ENCODE measurements around the gene DLL4.

The DLL4 gene

GRCh38 chr15:40906991-40907802 is 21.9 kb upstream of the DLL4 start:
- H3K9me3 ChIP-seq (ENCODE audit: control insufficient read depth, low read length) = no peaks in the 10 kb centered on the region
- no peak overlapping the region for H3K27ac ChIP-seq (ENCODE audit: insufficient read depth, low read depth, low read length, poor library complexity, severe bottlenecking)
- 66 to 74% methylated on average over 20 to 22 of the region's 22 CpGs for WGBS, 2 experiments
- peak overlapping the region; percentile 22 for H3K4me3 ChIP-seq (ENCODE audit: insufficient read depth, low read depth, low read length)
- H3K27me3 ChIP-seq (ENCODE audit: control insufficient read depth, insufficient read depth, low read length, poor library complexity, severe bottlenecking) = no peaks in the 10 kb centered on the region
- H3K4me1 ChIP-seq (ENCODE audit: control insufficient read depth, insufficient read depth, low read length) = peaks cover 16% of the 10 kb centered on the region
- H3K36me3 ChIP-seq (ENCODE audit: control insufficient read depth, insufficient read depth, low read length) = no peaks in the 10 kb centered on the region

GRCh38 chr15:40908095-40908494 is 21.0 kb upstream of the DLL4 start:
- WGBS, 2 experiments = 96 to 97% methylated on average over 7 of the region's 7 CpGs
- no peak overlapping the region for H3K4me3 ChIP-seq (ENCODE audit: insufficient read depth, low read depth, low read length)
- no peak overlapping the region for H3K27ac ChIP-seq (ENCODE audit: insufficient read depth, low read depth, low read length, poor library complexity, severe bottlenecking)
- H3K9me3 ChIP-seq (ENCODE audit: control insufficient read depth, low read length) = no peaks in the 10 kb centered on the region
- peaks cover 16% of the 10 kb centered on the region for H3K4me1 ChIP-seq (ENCODE audit: control insufficient read depth, insufficient read depth, low read length)
- no peaks in the 10 kb centered on the region for H3K27me3 ChIP-seq (ENCODE audit: control insufficient read depth, insufficient read depth, low read length, poor library complexity, severe bottlenecking)
- H3K36me3 ChIP-seq (ENCODE audit: control insufficient read depth, insufficient read depth, low read length) = no peaks in the 10 kb centered on the region

GRCh38 chr15:40909662-40910630 is 19.2 kb upstream of the DLL4 start:
- no peak overlapping the region for H3K27ac ChIP-seq (ENCODE audit: insufficient read depth, low read depth, low read length, poor library complexity, severe bottlenecking)
- no peaks in the 10 kb centered on the region for H3K36me3 ChIP-seq (ENCODE audit: control insufficient read depth, insufficient read depth, low read length)
- no peak overlapping the region for H3K4me3 ChIP-seq (ENCODE audit: insufficient read depth, low read depth, low read length)
- H3K4me1 ChIP-seq (ENCODE audit: control insufficient read depth, insufficient read depth, low read length) = peaks cover 16% of the 10 kb centered on the region
- H3K9me3 ChIP-seq (ENCODE audit: control insufficient read depth, low read length) = no peaks in the 10 kb centered on the region
- WGBS, 2 experiments = 77 to 80% methylated on average over 17 of the region's 17 CpGs
- no peaks in the 10 kb centered on the region for H3K27me3 ChIP-seq (ENCODE audit: control insufficient read depth, insufficient read depth, low read length, poor library complexity, severe bottlenecking)

- H3K4me3 ChIP-seq (ENCODE audit: insufficient read depth, low read depth, low read length) = no peak overlapping the region
- H3K4me1 ChIP-seq (ENCODE audit: control insufficient read depth, insufficient read depth, low read length) = peaks cover 21% of the 10 kb centered on the region
- no peaks in the 10 kb centered on the region for H3K27me3 ChIP-seq (ENCODE audit: control insufficient read depth, insufficient read depth, low read length, poor library complexity, severe bottlenecking)
- WGBS, 2 experiments = 39 to 46% methylated on average over 7 of the region's 7 CpGs
- no peaks in the 10 kb centered on the region for H3K36me3 ChIP-seq (ENCODE audit: control insufficient read depth, insufficient read depth, low read length)
- no peak overlapping the region for H3K27ac ChIP-seq (ENCODE audit: insufficient read depth, low read depth, low read length, poor library complexity, severe bottlenecking)
- no peaks in the 10 kb centered on the region for H3K9me3 ChIP-seq (ENCODE audit: control insufficient read depth, low read length)
Observed at GRCh38 chr15:40911141-40911540, 18.0 kb upstream of the DLL4 start.

GRCh38 chr15:40911693-40912092 is 17.4 kb upstream of the DLL4 start:
- Histone ChIP-seq H3K4me1 (ENCODE audit: control insufficient read depth, insufficient read depth, low read length) (peaks cover 17% of the 10 kb centered on the region), H3K9me3 (ENCODE audit: control insufficient read depth, low read length) (no peaks in the 10 kb centered on the region), H3K4me3 (ENCODE audit: insufficient read depth, low read depth, low read length) (no peak overlapping the region), H3K36me3 (ENCODE audit: control insufficient read depth, insufficient read depth, low read length) (no peaks in the 10 kb centered on the region), H3K27me3 (ENCODE audit: control insufficient read depth, insufficient read depth, low read length, poor library complexity, severe bottlenecking) (peaks cover 3% of the 10 kb centered on the region), H3K27ac (ENCODE audit: insufficient read depth, low read depth, low read length, poor library complexity, severe bottlenecking) (no peak overlapping the region)
- WGBS, 2 experiments = 90 to 93% methylated on average over 2 of the region's 2 CpGs

- Histone ChIP-seq H3K4me3 (ENCODE audit: insufficient read depth, low read depth, low read length) (no peak overlapping the region), H3K36me3 (ENCODE audit: control insufficient read depth, insufficient read depth, low read length) (no peaks in the 10 kb centered on the region)
Observed at GRCh38 chr15:40912478-40912877, 16.7 kb upstream of the DLL4 start.

GRCh38 chr15:40914013-40914412 is 15.1 kb upstream of the DLL4 start:
- Histone ChIP-seq H3K9me3 (ENCODE audit: control insufficient read depth, low read length) (no peaks in the 10 kb centered on the region), H3K27ac (ENCODE audit: insufficient read depth, low read depth, low read length, poor library complexity, severe bottlenecking) (no peak overlapping the region), H3K4me1 (ENCODE audit: control insufficient read depth, insufficient read depth, low read length) (peaks cover 14% of the 10 kb centered on the region), H3K36me3 (ENCODE audit: control insufficient read depth, insufficient read depth, low read length) (no peaks in the 10 kb centered on the region), H3K27me3 (ENCODE audit: control insufficient read depth, insufficient read depth, low read length, poor library complexity, severe bottlenecking) (peaks cover 18% of the 10 kb centered on the region), H3K4me3 (ENCODE audit: insufficient read depth, low read depth, low read length) (no peak overlapping the region)
- 92 to 95% methylated on average over 12 of the region's 12 CpGs for WGBS, 2 experiments

More at GRCh38 chr15:40912478-40912877, 16.7 kb upstream of the DLL4 start:
- Histone ChIP-seq H3K9me3 (ENCODE audit: control insufficient read depth, low read length) (no peaks in the 10 kb centered on the region), H3K27ac (ENCODE audit: insufficient read depth, low read depth, low read length, poor library complexity, severe bottlenecking) (no peak overlapping the region), H3K27me3 (ENCODE audit: control insufficient read depth, insufficient read depth, low read length, poor library complexity, severe bottlenecking) (peaks cover 10% of the 10 kb centered on the region), H3K4me1 (ENCODE audit: control insufficient read depth, insufficient read depth, low read length) (peaks cover 10% of the 10 kb centered on the region)
- WGBS, 2 experiments = 78 to 80% methylated on average over 6 of the region's 6 CpGs

GRCh38 chr15:40914486-40914885 is 14.7 kb upstream of the DLL4 start:
- Histone ChIP-seq H3K9me3 (ENCODE audit: control insufficient read depth, low read length) (no peaks in the 10 kb centered on the region), H3K27ac (ENCODE audit: insufficient read depth, low read depth, low read length, poor library complexity, severe bottlenecking) (no peak overlapping the region), H3K4me3 (ENCODE audit: insufficient read depth, low read depth, low read length) (no peak overlapping the region), H3K36me3 (ENCODE audit: control insufficient read depth, insufficient read depth, low read length) (no peaks in the 10 kb centered on the region), H3K4me1 (ENCODE audit: control insufficient read depth, insufficient read depth, low read length) (peaks cover 14% of the 10 kb centered on the region), H3K27me3 (ENCODE audit: control insufficient read depth, insufficient read depth, low read length, poor library complexity, severe bottlenecking) (peaks cover 23% of the 10 kb centered on the region)
- 76 to 77% methylated on average over 8 of the region's 8 CpGs for WGBS, 2 experiments

- Histone ChIP-seq H3K4me3 (ENCODE audit: insufficient read depth, low read depth, low read length) (no peak overlapping the region), H3K27ac (ENCODE audit: insufficient read depth, low read depth, low read length, poor library complexity, severe bottlenecking) (no peak overlapping the region), H3K4me1 (ENCODE audit: control insufficient read depth, insufficient read depth, low read length) (peaks cover 14% of the 10 kb centered on the region), H3K36me3 (ENCODE audit: control insufficient read depth, insufficient read depth, low read length) (no peaks in the 10 kb centered on the region), H3K27me3 (ENCODE audit: control insufficient read depth, insufficient read depth, low read length, poor library complexity, severe bottlenecking) (peaks cover 30% of the 10 kb centered on the region), H3K9me3 (ENCODE audit: control insufficient read depth, low read length) (no peaks in the 10 kb centered on the region)
- whole genome bisulfite sequencing, 2 experiments = 82 to 83% methylated on average over 12 of the region's 12 CpGs
Observed at GRCh38 chr15:40915116-40915661, 14.0 kb upstream of the DLL4 start.

- no peak overlapping the region for H3K4me3 ChIP-seq (ENCODE audit: insufficient read depth, low read depth, low read length)
- H3K36me3 ChIP-seq (ENCODE audit: control insufficient read depth, insufficient read depth, low read length) = no peaks in the 10 kb centered on the region
- H3K9me3 ChIP-seq (ENCODE audit: control insufficient read depth, low read length) = no peaks in the 10 kb centered on the region
- H3K4me1 ChIP-seq (ENCODE audit: control insufficient read depth, insufficient read depth, low read length) = peaks cover 14% of the 10 kb centered on the region
- WGBS, 2 experiments = 82 to 85% methylated on average over 6 of the region's 6 CpGs
- H3K27me3 ChIP-seq (ENCODE audit: control insufficient read depth, insufficient read depth, low read length, poor library complexity, severe bottlenecking) = peaks cover 35% of the 10 kb centered on the region
- no peak overlapping the region for H3K27ac ChIP-seq (ENCODE audit: insufficient read depth, low read depth, low read length, poor library complexity, severe bottlenecking)
Observed at GRCh38 chr15:40915679-40916078, 13.5 kb upstream of the DLL4 start.

Measured in ectodermal cell (in vitro differentiated cells).